IMR-90 (cell line): ENCODE data around the gene DYSF. TPM values are rescaled to one million over a fixed set of nuclear protein-coding genes. Genes with fewer than 3 reads are reported as not detected.

ENCODE experiments used
- ATAC-seq: fragments of 200-7000 bp; cut with Tn5 transposase; 2 replicates; pipeline ENCODE4 v1.9.1; 2020; ENCODE audit warnings: low read depth, mild to moderate bottlenecking, moderate library complexity
- BruUV-seq: library from RNA; stranded (reverse); fragments of 400-500 nt; replicated peaks from 2 replicates; lab custom pipeline; 2021; lab: Mats Ljungman, UMichigan
- CTCF ChIA-PET: fragments of 300-600 bp; formaldehyde crosslinking; extraction: SDS; loops from one replicate; lab custom pipeline; 2021; ENCODE audit warnings: antibody characterized with exemption; lab: Yijun Ruan, JAX
- POLR2A ChIA-PET: fragments of 300-600 bp; sonication (Branson Sonifier 250); formaldehyde crosslinking; loops from one replicate; lab custom pipeline; 2022; ENCODE audit warnings: antibody characterized with exemption; ENCODE audit not compliant: unreplicated experiment; lab: Charles Lee
- DNase-seq: peaks from one replicate; pipeline ENCODE4 v3.0.0; 2013
- H2AFZ ChIP-seq: replicated peaks from 2 replicates; pipeline ENCODE3; 2013; ENCODE audit warnings: low read length, mild to moderate bottlenecking; ENCODE audit not compliant: poor library complexity
- H2AK5ac ChIP-seq: 2 replicates; pipeline ENCODE4 v1.6.1; 2013; ENCODE audit warnings: low read depth, low read length, inconsistent platforms
- H2AK9ac ChIP-seq: replicated peaks from 2 replicates; pipeline ENCODE3; 2013; ENCODE audit warnings: mild to moderate bottlenecking, low read depth, low read length, moderate library complexity; ENCODE audit not compliant: poor library complexity
- H2BK120ac ChIP-seq: 2 replicates; pipeline ENCODE4 v1.6.1; 2013; ENCODE audit warnings: low read depth, low read length, inconsistent platforms
- H2BK15ac ChIP-seq: 3 replicates; pipeline ENCODE4 v1.6.1; 2013; ENCODE audit warnings: low read depth, low read length, inconsistent platforms
- H2BK20ac ChIP-seq: 2 replicates; pipeline ENCODE4 v1.6.1; 2013; ENCODE audit warnings: low read depth, mild to moderate bottlenecking, inconsistent platforms, low read length, moderate library complexity
- H2BK5ac ChIP-seq: 2 replicates; pipeline ENCODE4 v1.6.1; 2013; ENCODE audit warnings: mild to moderate bottlenecking, low read depth, low read length, inconsistent platforms; ENCODE audit not compliant: poor library complexity, severe bottlenecking
- H3K14ac ChIP-seq: replicated peaks from 2 replicates; pipeline ENCODE4 v1.6.1; 2013; ENCODE audit warnings: low read depth, low read length, inconsistent platforms
- H3K18ac ChIP-seq: 2 replicates; pipeline ENCODE4 v1.6.1; 2013; ENCODE audit warnings: low read depth, low read length, control low read depth
- H3K23ac ChIP-seq: 2 replicates; pipeline ENCODE4 v1.6.1; 2013; ENCODE audit warnings: low read depth, low read length, inconsistent platforms
- H3K27ac ChIP-seq: 2 replicates; pipeline ENCODE4 v1.5.1; 2013; ENCODE audit warnings: mild to moderate bottlenecking, control low read depth, low read length; ENCODE audit not compliant: insufficient read depth
- H3K27me3 ChIP-seq: 2 replicates; pipeline ENCODE4 v1.6.1; 2013; ENCODE audit warnings: low read length; ENCODE audit not compliant: control insufficient read depth, insufficient read depth
- H3K36me3 ChIP-seq: 2 replicates; pipeline ENCODE4 v1.6.1; 2013; ENCODE audit warnings: low read length, mixed read lengths; ENCODE audit not compliant: control insufficient read depth, insufficient read depth
- H3K4ac ChIP-seq: 2 replicates; pipeline ENCODE4 v1.6.1; 2013; ENCODE audit warnings: low read depth, low read length, inconsistent platforms
- H3K4me1 ChIP-seq: 2 replicates; pipeline ENCODE4 v1.6.1; 2013; ENCODE audit warnings: low read length, mixed read lengths; ENCODE audit not compliant: control insufficient read depth, insufficient read depth
- H3K4me2 ChIP-seq: 2 replicates; pipeline ENCODE4 v1.6.1; 2013; ENCODE audit warnings: low read depth, mild to moderate bottlenecking, control low read depth, low read length, moderate library complexity
- H3K4me3 ChIP-seq: 2 replicates; pipeline ENCODE4 v1.5.1; 2013; ENCODE audit warnings: low read depth, mild to moderate bottlenecking, control low read depth, low read length, moderate library complexity; ENCODE audit not compliant: insufficient read depth
- H3K56ac ChIP-seq: 2 replicates; pipeline ENCODE4 v1.6.1; 2013; ENCODE audit warnings: low read length, inconsistent platforms; ENCODE audit not compliant: insufficient read depth; ENCODE audit errors: extremely low read depth
- H3K79me1 ChIP-seq, 2 experiments: 2 replicates each; pipeline ENCODE4 v1.6.1; 2013; ENCODE audit warnings: low read length in 2 of 2, inconsistent platforms in 1 of 2, low read depth in 1 of 2
- H3K9ac ChIP-seq: 2 replicates; pipeline ENCODE4 v1.6.1; 2013; ENCODE audit warnings: low read depth, low read length, control low read depth
- H3K9me1 ChIP-seq: 2 replicates; pipeline ENCODE4 v1.6.1; 2013; ENCODE audit warnings: low read length, inconsistent platforms; ENCODE audit not compliant: insufficient read depth
- H3K9me3 ChIP-seq: 2 replicates; pipeline ENCODE4 v1.6.1; 2013; ENCODE audit warnings: low read length; ENCODE audit not compliant: control insufficient read depth, insufficient read depth
- H4K20me1 ChIP-seq: 2 replicates; pipeline ENCODE4 v1.6.1; 2013; ENCODE audit warnings: low read length, inconsistent platforms; ENCODE audit not compliant: insufficient read depth
- H4K5ac ChIP-seq: 2 replicates; pipeline ENCODE4 v1.6.1; 2013; ENCODE audit warnings: mild to moderate bottlenecking, low read depth, low read length, control low read depth
- H4K8ac ChIP-seq, 2 experiments: 2 replicates each; pipeline ENCODE4 v1.6.1; 2013; ENCODE audit warnings: low read depth in 2 of 2, low read length in 2 of 2, control low read depth in 1 of 2, inconsistent platforms in 1 of 2
- H4K91ac ChIP-seq: 2 replicates; pipeline ENCODE4 v1.6.1; 2013; ENCODE audit warnings: low read depth, low read length, inconsistent platforms; ENCODE audit not compliant: insufficient read depth
- BHLHE40 ChIP-seq: fragments of 150-350 bp; IDR thresholded peaks from 2 replicates; pipeline ENCODE4 v1.6.1; 2016; ENCODE audit warnings: mild to moderate bottlenecking, low read depth, low read length
- CEBPB ChIP-seq: IDR thresholded peaks from 2 replicates; pipeline ENCODE4 v1.6.1; 2012; ENCODE audit warnings: low read depth, low read length, improper control_type of control experiment
- CHD1 ChIP-seq: IDR thresholded peaks from 2 replicates; pipeline ENCODE4 v1.6.1; 2012; ENCODE audit warnings: low read depth, low read length, improper control_type of control experiment
- CTCF ChIP-seq: conservative IDR thresholded peaks from 2 replicates; pipeline ENCODE4 v1.5.1; 2012; ENCODE audit warnings: mild to moderate bottlenecking, low read depth, low read length, improper control_type of control experiment
- ELK1 ChIP-seq: fragments of 150-350 bp; IDR thresholded peaks from 2 replicates; pipeline ENCODE4 v1.6.1; 2016; ENCODE audit warnings: low read depth, mild to moderate bottlenecking, low read length, moderate library complexity, borderline replicate concordance
- FOS ChIP-seq: fragments of 150-350 bp; IDR thresholded peaks from 2 replicates; pipeline ENCODE4 v1.6.1; 2016; ENCODE audit warnings: low read depth, low read length
- MAFK ChIP-seq: IDR thresholded peaks from 2 replicates; pipeline ENCODE4 v1.6.1; 2012; ENCODE audit warnings: low read depth, low read length, improper control_type of control experiment
- MAZ ChIP-seq: IDR thresholded peaks from 2 replicates; pipeline ENCODE4 v1.6.1; 2012; ENCODE audit warnings: low read depth, mild to moderate bottlenecking, low read length, improper control_type of control experiment, moderate library complexity, borderline replicate concordance
- MXI1 ChIP-seq: IDR thresholded peaks from 2 replicates; pipeline ENCODE4 v1.6.1; 2012; ENCODE audit warnings: low read depth, mild to moderate bottlenecking, low read length, moderate library complexity, borderline replicate concordance
- NFE2L2 ChIP-seq: fragments of 150-350 bp; IDR thresholded peaks from 2 replicates; pipeline ENCODE4 v1.6.1; 2016; ENCODE audit warnings: low read depth, mild to moderate bottlenecking, low read length
- POLR2A ChIP-seq: IDR thresholded peaks from 2 replicates; pipeline ENCODE4 v1.6.1; 2012; ENCODE audit warnings: mild to moderate bottlenecking, low read depth, low read length
- RAD21 ChIP-seq: IDR thresholded peaks from 2 replicates; pipeline ENCODE4 v1.6.1; 2012; ENCODE audit warnings: low read length, improper control_type of control experiment
- RCOR1 ChIP-seq: IDR thresholded peaks from 2 replicates; pipeline ENCODE4 v1.6.1; 2012; ENCODE audit warnings: mild to moderate bottlenecking, low read length, improper control_type of control experiment; ENCODE audit not compliant: insufficient replicate concordance
- RFX5 ChIP-seq: IDR thresholded peaks from 2 replicates; pipeline ENCODE4 v1.8.0; 2012; ENCODE audit warnings: low read depth, mild to moderate bottlenecking, low read length, moderate library complexity
- SMC3 ChIP-seq: fragments of 150-350 bp; IDR thresholded peaks from 2 replicates; pipeline ENCODE4 v1.6.1; 2016; ENCODE audit warnings: low read depth, mild to moderate bottlenecking, antibody characterized with exemption, low read length, moderate library complexity
- USF2 ChIP-seq: fragments of 150-350 bp; IDR thresholded peaks from 2 replicates; pipeline ENCODE4 v1.6.1; 2017; ENCODE audit warnings: mild to moderate bottlenecking, antibody characterized with exemption, low read length, low read depth
- WGBS, 2 experiments: methylation state at CpG; one replicate each; pipeline versions ENCODE4 v1.1.5 to v1.1.7; 2013; ENCODE audit warnings: missing lambda C conversion rate in 2 of 2; ENCODE audit not compliant: insufficient read length in 1 of 2; ENCODE audit errors: extremely low coverage in 2 of 2; 5-methylcytosine and 5-hydroxymethylcytosine counted together
- dilution Hi-C: fragments of 300-500 bp; cut with HindIII; formaldehyde crosslinking; loops from one replicate; pipeline ENCODE4 v1.14.3; 2018; ENCODE audit warnings: low sequenced_read_pairs; ENCODE audit not compliant: unreplicated experiment
- in situ Hi-C: fragments of 300-500 bp; cut with MboI; formaldehyde crosslinking; loops from 3 replicates; pipeline ENCODE4 v1.14.3; 2019; ENCODE audit warnings: low sequenced_read_pairs, inconsistent platforms, mixed read lengths
- intact Hi-C: fragments of 100-400 bp; cut with micrococcal nuclease; formaldehyde crosslinking; loops from 2 replicates; pipeline ENCODE4 v1.10.0; 2022
- polyA plus RNA-seq, 3 experiments: library from polyadenylated mRNA; depleted of rRNA; stranded (reverse); fragments of >200 nt; gene quantifications; 2 replicates each; pipeline ENCODE4 v1.2.3, GENCODE V29; 2012; ENCODE audit warnings: low replicate concordance in 1 of 3
- total RNA-seq: library from RNA; depleted of rRNA; stranded (reverse); fragments of >200 nt; gene quantifications from 2 replicates; pipeline ENCODE4 v1.2.3, GENCODE V29; 2012

The DYSF gene
- total and polyA plus RNA-seq, 2 of the 4 experiments (the other 2 are of a cell fraction), result 0.09 to 0.18 TPM

- no peak overlapping the region for H3K9ac ChIP-seq
- H3K56ac ChIP-seq, result no peak overlapping the region
- ATAC-seq (no peak), DNase-seq (no peak)
- H2AK5ac ChIP-seq, result no peak overlapping the region
- H2BK20ac ChIP-seq, result no peak overlapping the region
- no peak overlapping the region for H4K8ac ChIP-seq
- no peaks in the 10 kb centered on the region for H3K36me3 ChIP-seq
- no peak overlapping the region for H4K91ac ChIP-seq
- no peak overlapping the region for H2BK120ac ChIP-seq
- no TSS peak for BruUV-seq
- H3K4me2 ChIP-seq, result no peak overlapping the region
- no peak overlapping the region for H3K4ac ChIP-seq
- no peaks in the 10 kb centered on the region for H3K9me1 ChIP-seq
- H3K18ac ChIP-seq, result no peak overlapping the region
- WGBS, 2 experiments, result 56% methylated on average over 3 of the region's 6 CpGs; no CpG with 5 or more reads in 1 of the 2 experiments
- no peak overlapping the region for H2BK15ac ChIP-seq
- H4K20me1 ChIP-seq, result no peaks in the 10 kb centered on the region
- H3K4me3 ChIP-seq, result no peak overlapping the region
- in situ Hi-C loops (no loop called here), dilution Hi-C loops (no loop called here), intact Hi-C loops (no loop called here)
- H3K23ac ChIP-seq, result no peak overlapping the region
- ChIA-PET POLR2A (no interaction called here), CTCF (no interaction called here)
- no peak for TF ChIP-seq MAZ
- no peak for TF ChIP-seq CHD1
- TF ChIP-seq RCOR1, result no peak
- no peak for TF ChIP-seq CEBPB
- TF ChIP-seq MAFK, result no peak
- no peak for TF ChIP-seq CTCF
- no peak for TF ChIP-seq RAD21
- TF ChIP-seq MXI1, result no peak
- no peak for TF ChIP-seq BHLHE40
- TF ChIP-seq SMC3, result no peak
- TF ChIP-seq NFE2L2, result no peak
- TF ChIP-seq RFX5, result no peak
- no peak for TF ChIP-seq POLR2A
- no peak for TF ChIP-seq ELK1
- no peak for TF ChIP-seq FOS
- no peak for TF ChIP-seq USF2
- H2AK9ac ChIP-seq, result peak overlapping the region; percentile 57
- peaks cover 14% of the 10 kb centered on the region for H3K27me3 ChIP-seq
- H3K27ac ChIP-seq, result no peak overlapping the region
- H4K5ac ChIP-seq, result no peak overlapping the region
- no peak overlapping the region for H2AFZ ChIP-seq
- H2BK5ac ChIP-seq, result no peak overlapping the region
- H3K4me1 ChIP-seq, result no peaks in the 10 kb centered on the region
- H3K79me1 ChIP-seq, result no peaks in the 10 kb centered on the region
- H3K14ac ChIP-seq, result no peak overlapping the region
- no peaks in the 10 kb centered on the region for H3K9me3 ChIP-seq
Measured at GRCh38 chr2:71680925-71681324, 227.6 kb downstream of the DYSF start.
